ENCODE results near the gene ROBO1.

Gene ROBO1

DNA sequence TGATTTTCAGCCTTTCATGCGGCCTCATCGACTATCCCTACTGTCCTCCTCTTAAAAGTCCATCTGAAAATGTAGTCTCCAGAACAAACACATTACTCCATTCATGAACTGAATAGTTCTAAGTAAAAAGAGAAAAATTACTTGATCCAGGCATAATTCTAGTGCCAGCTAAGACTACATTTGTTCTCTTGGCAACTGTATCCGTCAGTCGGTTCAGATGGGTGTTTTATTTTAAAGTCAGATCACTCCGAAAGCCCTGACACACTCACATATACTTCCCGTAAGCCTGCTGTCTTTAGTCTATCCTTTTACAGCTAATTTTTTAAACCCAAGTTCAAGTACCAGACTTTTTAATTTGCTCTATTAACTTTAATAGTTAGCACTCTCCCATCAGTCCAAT, 1102.7 kb downstream of the ROBO1 start:
- no peak for DNase-seq (ENCODE audit: low read depth)
- TF ChIP-seq, protein P1, sequence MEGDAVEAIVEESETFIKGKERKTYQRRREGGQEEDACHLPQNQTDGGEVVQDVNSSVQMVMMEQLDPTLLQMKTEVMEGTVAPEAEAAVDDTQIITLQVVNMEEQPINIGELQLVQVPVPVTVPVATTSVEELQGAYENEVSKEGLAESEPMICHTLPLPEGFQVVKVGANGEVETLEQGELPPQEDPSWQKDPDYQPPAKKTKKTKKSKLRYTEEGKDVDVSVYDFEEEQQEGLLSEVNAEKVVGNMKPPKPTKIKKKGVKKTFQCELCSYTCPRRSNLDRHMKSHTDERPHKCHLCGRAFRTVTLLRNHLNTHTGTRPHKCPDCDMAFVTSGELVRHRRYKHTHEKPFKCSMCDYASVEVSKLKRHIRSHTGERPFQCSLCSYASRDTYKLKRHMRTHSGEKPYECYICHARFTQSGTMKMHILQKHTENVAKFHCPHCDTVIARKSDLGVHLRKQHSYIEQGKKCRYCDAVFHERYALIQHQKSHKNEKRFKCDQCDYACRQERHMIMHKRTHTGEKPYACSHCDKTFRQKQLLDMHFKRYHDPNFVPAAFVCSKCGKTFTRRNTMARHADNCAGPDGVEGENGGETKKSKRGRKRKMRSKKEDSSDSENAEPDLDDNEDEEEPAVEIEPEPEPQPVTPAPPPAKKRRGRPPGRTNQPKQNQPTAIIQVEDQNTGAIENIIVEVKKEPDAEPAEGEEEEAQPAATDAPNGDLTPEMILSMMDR (conservative IDR thresholded peaks at IDR 0.05; ENCODE audit: control insufficient read depth, insufficient read depth, low read depth, low read length) = no peak
- H3K4me3 ChIP-seq (ENCODE audit: control insufficient read depth, low read depth, low read length) = no peak overlapping the region

DNA sequence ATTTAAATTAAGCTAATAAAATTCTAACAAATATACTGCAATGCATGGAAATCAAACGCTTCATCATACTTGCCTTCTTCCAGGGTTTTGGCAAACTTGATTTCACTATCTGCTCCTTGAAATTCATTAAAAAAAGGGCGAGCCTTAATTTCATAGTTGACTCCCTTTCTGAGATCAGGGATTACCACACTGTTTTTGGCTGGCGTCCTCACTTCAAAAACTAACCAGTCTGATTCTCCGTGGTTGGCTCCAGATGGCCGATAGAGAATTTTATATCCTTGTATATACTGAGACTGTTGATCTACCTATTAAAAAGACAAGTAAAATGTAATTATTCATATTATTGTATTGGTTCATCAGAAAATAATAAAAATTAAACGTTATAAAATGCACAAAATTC, 1106.8 kb downstream of the ROBO1 start:
- DNase-seq (ENCODE audit: low read depth) = peak; percentile 38
- H3K4me3 ChIP-seq (ENCODE audit: control insufficient read depth, low read depth, low read length) = no peak overlapping the region
- TF ChIP-seq, protein P1 (conservative IDR thresholded peaks at IDR 0.05; ENCODE audit: control insufficient read depth, insufficient read depth, low read depth, low read length) = no peak

DNA sequence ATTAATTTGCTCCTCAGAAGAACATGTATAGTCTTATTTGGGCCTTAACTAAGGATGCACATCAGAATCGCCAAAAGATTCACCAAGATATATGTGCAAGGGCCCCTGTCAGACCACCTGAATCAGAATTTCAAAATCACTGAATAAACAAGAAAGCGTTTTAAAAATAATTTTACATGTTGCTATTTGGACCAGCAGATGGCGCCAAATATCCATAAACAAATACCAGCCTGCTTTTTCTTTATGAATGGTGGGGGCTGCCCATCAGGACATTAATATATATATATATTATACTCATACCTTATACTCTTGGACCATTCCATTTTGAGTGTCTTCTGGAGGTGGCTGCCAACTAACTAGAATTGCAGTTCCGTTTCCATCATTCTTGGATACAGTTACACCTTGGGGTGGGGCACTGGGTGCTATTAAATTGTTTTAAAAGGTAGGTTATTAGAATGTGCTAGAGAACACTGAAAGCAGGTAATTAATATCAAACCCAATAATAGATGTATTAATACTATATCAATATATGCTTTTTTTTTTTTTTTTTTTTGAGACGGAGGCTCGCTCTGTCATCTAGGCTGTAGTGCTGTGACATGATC, 1108.3 kb downstream of the ROBO1 start:
- TF ChIP-seq, protein P1 (conservative IDR thresholded peaks at IDR 0.05; ENCODE audit: control insufficient read depth, insufficient read depth, low read depth, low read length) = peak; percentile 50
- H3K4me3 ChIP-seq (ENCODE audit: control insufficient read depth, low read depth, low read length) = no peak overlapping the region
- peak; percentile 62 for DNase-seq (ENCODE audit: low read depth)

DNA sequence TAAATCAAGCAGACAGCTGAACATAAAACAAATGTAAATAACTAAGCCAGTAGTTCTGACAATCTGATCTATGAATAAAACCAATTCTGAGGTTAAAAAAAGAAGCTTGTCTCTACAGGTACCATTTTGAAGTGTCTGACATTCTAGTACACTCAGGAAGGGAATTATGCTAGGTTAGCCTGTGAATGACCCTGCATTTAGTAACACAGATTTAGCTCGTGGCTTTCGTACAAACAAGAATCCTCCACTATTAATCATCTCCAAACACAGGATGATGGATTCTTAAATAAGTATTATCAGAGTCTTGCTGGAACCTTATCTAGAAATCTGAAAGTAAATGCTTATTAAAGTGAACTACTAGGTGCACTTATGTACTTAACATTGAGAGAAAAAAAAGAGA, 1120.1 kb downstream of the ROBO1 start:
- no peak overlapping the region for H3K4me3 ChIP-seq (ENCODE audit: control insufficient read depth, low read depth, low read length)
- peak; percentile 18 for DNase-seq (ENCODE audit: low read depth)
- TF ChIP-seq, protein P1 (conservative IDR thresholded peaks at IDR 0.05; ENCODE audit: control insufficient read depth, insufficient read depth, low read depth, low read length) = no peak

DNA sequence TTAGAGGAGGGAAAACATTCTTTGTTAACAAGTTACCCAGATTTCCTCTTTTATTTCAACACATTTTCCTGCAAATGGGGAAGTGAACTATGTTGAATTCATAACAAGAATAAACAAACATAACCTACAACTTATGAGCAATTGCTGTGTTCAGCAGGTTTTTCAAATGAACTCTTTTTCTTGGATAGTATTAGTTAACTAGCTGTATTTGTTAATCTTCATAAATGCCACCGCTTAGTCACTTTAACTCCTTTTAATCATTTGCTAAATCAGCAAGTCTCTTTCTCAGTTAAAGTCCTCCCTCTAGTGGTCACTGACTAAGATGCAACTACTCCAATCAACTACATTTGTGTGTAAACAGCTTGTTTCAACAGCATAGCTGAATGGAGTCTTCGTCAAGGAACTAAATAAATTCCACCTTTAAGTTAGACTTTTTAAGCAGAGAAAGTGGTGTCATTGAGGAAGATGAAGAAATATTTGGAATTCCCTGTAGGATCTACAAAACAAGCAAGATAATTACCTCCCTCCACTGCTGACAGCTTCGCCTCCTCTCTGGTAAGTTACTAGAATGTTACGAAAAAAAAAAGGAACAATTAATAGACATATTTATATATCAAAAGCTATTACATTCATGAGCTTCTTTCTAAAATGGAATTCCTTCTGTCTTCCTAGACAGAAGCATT, 1122.0 kb downstream of the ROBO1 start:
- DNase-seq (ENCODE audit: low read depth) = peak; percentile 84
- H3K4me3 ChIP-seq (ENCODE audit: control insufficient read depth, low read depth, low read length) = no peak overlapping the region
- TF ChIP-seq, protein P1 (conservative IDR thresholded peaks at IDR 0.05; ENCODE audit: control insufficient read depth, insufficient read depth, low read depth, low read length) = peak; percentile 89

DNA sequence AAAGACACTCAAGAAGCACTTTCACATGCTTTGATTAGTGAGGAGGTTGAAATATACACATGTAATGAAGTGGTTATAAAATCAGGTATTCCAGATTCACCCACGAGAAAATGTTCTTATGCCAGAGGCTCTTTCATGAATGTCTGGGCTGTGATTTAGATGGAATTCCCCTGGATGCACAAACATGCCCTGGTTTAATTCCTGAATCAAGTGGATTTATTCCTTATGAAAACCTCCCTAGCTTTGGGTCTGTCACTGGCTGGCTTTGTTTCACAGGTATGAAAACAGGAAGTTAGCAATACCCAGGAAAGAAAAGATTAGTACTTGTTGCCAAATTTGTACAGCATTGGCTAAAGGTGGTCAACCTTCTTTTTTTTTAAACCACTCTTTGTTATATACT, 1123.0 kb downstream of the ROBO1 start:
- TF ChIP-seq, protein P1 (conservative IDR thresholded peaks at IDR 0.05; ENCODE audit: control insufficient read depth, insufficient read depth, low read depth, low read length) = no peak
- no peak overlapping the region for H3K4me3 ChIP-seq (ENCODE audit: control insufficient read depth, low read depth, low read length)
- no peak for DNase-seq (ENCODE audit: low read depth)
